ENCODE data around the gene DGLUCY. TPM values are rescaled to one million over a fixed set of nuclear protein-coding genes. Genes with fewer than 3 reads are reported as not detected.

The DGLUCY gene
- total and polyA plus RNA-seq, 2 of the 13 experiments (the other 11 are each of a cell fraction or from before 2014, with no cell fraction given) = 14.8 to 36.3 TPM

GRCh38 chr14:91139776-91140175 is 25.9 kb downstream of the DGLUCY start:
- Histone ChIP-seq H3K36me3 (replicated peaks in 1 of 2; ENCODE audit: control insufficient read depth in 1 of 2, insufficient read depth in 2 of 2, low read length in 2 of 2) (peaks cover 0 to 9% of the 10 kb centered on the region in 2 experiments; a peak in 3 of 5 replicates), H3K27ac (ENCODE audit: extremely low read length, insufficient read depth, low read length) (no peak overlapping the region), H2AFZ (ENCODE audit: low read length) (no peak overlapping the region), H3K79me2 (ENCODE audit: insufficient read depth, low read length) (no peaks in the 10 kb centered on the region), H3K9ac (ENCODE audit: insufficient read depth, low read depth, low read length) (no peak overlapping the region), H3K4me3 (replicated peaks in 1 of 3; ENCODE audit: insufficient read depth in 1 of 3, low read depth in 2 of 3, low read length in 3 of 3) (no peak overlapping the region), H4K20me1 (ENCODE audit: insufficient read depth, low read length) (no peaks in the 10 kb centered on the region), H3K4me1 (ENCODE audit: insufficient read depth, low read length) (peaks cover 22% of the 10 kb centered on the region), H3K9me3 (ENCODE audit: low read length) (no peaks in the 10 kb centered on the region), H3K4me2 (ENCODE audit: low read depth, low read length) (no peak overlapping the region), H3K27me3 (ENCODE audit: control insufficient read depth in 1 of 2, insufficient read depth in 2 of 2, low read length in 2 of 2) (no peaks in the 10 kb centered on the region)
- CTCF ChIA-PET (ENCODE audit: low intra/inter-chr PET ratio, low total read pairs) = interaction anchor here (1.2 to 1.4 kb wide), 2 partner anchors 34 to 237 kb away, joined by 3 to 7 read pairs; no protein-coding TSS in a partner anchor
- in situ Hi-C loops (cut with HindIII; ENCODE audit: extremely low pct_ligation_motif_present, low pct_unique_long_range_greater_than_20kb) = loop anchor here (10.0 kb wide), 1 partner anchor 235 kb away; no protein-coding TSS in a partner anchor
- no peak for DNase-seq (ENCODE audit: low spot score)
- intact Hi-C loops (cut with micrococcal nuclease; ENCODE audit: unreplicated experiment) = loop anchor here (1.0 kb wide), 1 partner anchor 236 kb away; no protein-coding TSS in a partner anchor
- FAIRE-seq = no peak
- POLR2A ChIA-PET = no interaction called here
- BruUV-seq (replicated peaks) = no TSS peak
- no peak for ATAC-seq
- TF ChIP-seq ZNF382 (CRISPR knock-in tag; IDR thresholded peaks at IDR 0.05; ENCODE audit: borderline replicate concordance) (no peak), ZBTB14 (CRISPR knock-in tag; IDR thresholded peaks at IDR 0.05) (no peak), ZNF101 (CRISPR knock-in tag; IDR thresholded peaks at IDR 0.05; ENCODE audit: borderline replicate concordance, low read depth) (no peak), ZNF547 (CRISPR knock-in tag; IDR thresholded peaks at IDR 0.05) (no peak), CBX1 (IDR thresholded peaks at IDR 0.05; ENCODE audit: low read depth) (no peak), ZNF775 (CRISPR knock-in tag; IDR thresholded peaks at IDR 0.05; ENCODE audit: borderline replicate concordance) (no peak), GATAD1 (CRISPR knock-in tag; IDR thresholded peaks at IDR 0.05) (no peak), MED1 (CRISPR knock-in tag; IDR thresholded peaks at IDR 0.05) (no peak), PLSCR1 (CRISPR knock-in tag; IDR thresholded peaks at IDR 0.05; ENCODE audit: borderline replicate concordance) (no peak), DR1 (CRISPR knock-in tag; IDR thresholded peaks at IDR 0.05) (no peak), AFF4 (CRISPR knock-in tag; IDR thresholded peaks at IDR 0.05) (no peak), ZNF720 (CRISPR knock-in tag; IDR thresholded peaks at IDR 0.05) (no peak)

All from HepG2 (cell line).